HTERT RPE-1 (cell line): ENCODE measurements around the gene ALDH1B1.
"Not testable (repeated sequence)": the region's sequence is repeated elsewhere in the genome, so short reads cannot be mapped to it uniquely, and the experiment has no call there.

Experiments used
- in situ Hi-C: fragments of 300-500 bp; cut with MboI; formaldehyde crosslinking; loops from 4 replicates; pipeline ENCODE4 v1.14.3; 2020; ENCODE audit warnings: low sequenced_read_pairs

Gene ALDH1B1

GRCh38 chr9:38360839-38361472 is 31.5 kb upstream of the ALDH1B1 start:
- in situ Hi-C loops = no loop called here

- in situ Hi-C loops = no loop called here
Observed at GRCh38 chr9:38361473-38361850, 31.0 kb upstream of the ALDH1B1 start.

GRCh38 chr9:38362852-38363588 is 29.5 kb upstream of the ALDH1B1 start:
- in situ Hi-C loops = no loop called here

GRCh38 chr9:38363589-38363925 is 28.9 kb upstream of the ALDH1B1 start:
- in situ Hi-C loops = no loop called here

GRCh38 chr9:38367898-38368297 is 24.6 kb upstream of the ALDH1B1 start:
- in situ Hi-C loops = no loop called here

GRCh38 chr9:38368731-38369130 is 23.8 kb upstream of the ALDH1B1 start:
- in situ Hi-C loops = no loop called here

- in situ Hi-C loops = no loop called here
Observed at GRCh38 chr9:38370176-38370575, 22.3 kb upstream of the ALDH1B1 start.

- in situ Hi-C loops = no loop called here
Observed at GRCh38 chr9:38371495-38371894, 21.0 kb upstream of the ALDH1B1 start.

GRCh38 chr9:38372762-38373619 is 19.5 kb upstream of the ALDH1B1 start:
- in situ Hi-C loops = no loop called here

- in situ Hi-C loops = no loop called here
Observed at GRCh38 chr9:38373679-38374078, 18.8 kb upstream of the ALDH1B1 start.

GRCh38 chr9:38374847-38375571 is 17.5 kb upstream of the ALDH1B1 start:
- in situ Hi-C loops = no loop called here

GRCh38 chr9:38375572-38375963 is 16.9 kb upstream of the ALDH1B1 start:
- in situ Hi-C loops = no loop called here

GRCh38 chr9:38376021-38376670 is 16.4 kb upstream of the ALDH1B1 start:
- in situ Hi-C loops = no loop called here

GRCh38 chr9:38377336-38378083 is 15.0 kb upstream of the ALDH1B1 start:
- in situ Hi-C loops = not testable (repeated sequence)

GRCh38 chr9:38380230-38380871 is 12.2 kb upstream of the ALDH1B1 start:
- in situ Hi-C loops = no loop called here

- in situ Hi-C loops = no loop called here
Observed at GRCh38 chr9:38380872-38381534, 11.5 kb upstream of the ALDH1B1 start.

- in situ Hi-C loops = no loop called here
Observed at GRCh38 chr9:38382141-38382540, 10.4 kb upstream of the ALDH1B1 start.

- in situ Hi-C loops = no loop called here
Observed at GRCh38 chr9:38384990-38385848, 7.3 kb upstream of the ALDH1B1 start.
